ENCODE measurements around the gene TECTB. TPM values are rescaled to one million over a fixed set of nuclear protein-coding genes. Genes with fewer than 3 reads are reported as not detected.

The TECTB gene
- total RNA-seq, 1 donor from 2014 or later = not detected

- TF ChIP-seq EZH2 (IDR thresholded peaks at IDR 0.05; ENCODE audit: insufficient read depth, low read length) = no peak
- no peaks in the 10 kb centered on the region for H3K4me1 ChIP-seq (ENCODE audit: insufficient read depth, low read length)
- no peaks in the 10 kb centered on the region for H3K27me3 ChIP-seq (ENCODE audit: insufficient read depth, low read length)
- no peaks in the 10 kb centered on the region for H3K9me3 Mint-ChIP-seq (ENCODE audit: unreplicated experiment)
- no peak overlapping the region for H2AFZ ChIP-seq (ENCODE audit: low read depth, low read length)
- peaks cover 24% of the 10 kb centered on the region for H3K27me3 Mint-ChIP-seq (ENCODE audit: low read depth, unreplicated experiment)
- H3K9me3 ChIP-seq (ENCODE audit: insufficient read depth, low read depth, low read length) = no peaks in the 10 kb centered on the region
- no peak overlapping the region for H3K4me3 ChIP-seq (ENCODE audit: insufficient read depth, low read depth, low read length)
- FAIRE-seq (no peak), DNase-seq (ENCODE audit: low read depth) (no peak)
- H3K36me3 Mint-ChIP-seq (ENCODE audit: low read depth, unreplicated experiment) = no peaks in the 10 kb centered on the region
- H3K27ac Mint-ChIP-seq (ENCODE audit: unreplicated experiment) = no peak overlapping the region
- no peaks in the 10 kb centered on the region for H3K36me3 ChIP-seq (ENCODE audit: insufficient read depth, low read length)
- no peaks in the 10 kb centered on the region for H3K79me2 ChIP-seq (ENCODE audit: insufficient read depth, low read length)
- H3K9ac ChIP-seq (ENCODE audit: low read length) = no peak overlapping the region
- no peak overlapping the region for H3K27ac ChIP-seq (ENCODE audit: low read depth, low read length)
- H3K4me1 Mint-ChIP-seq (ENCODE audit: low read depth, unreplicated experiment) = no peaks in the 10 kb centered on the region
- H3K4me3 Mint-ChIP-seq (ENCODE audit: unreplicated experiment) = no peak overlapping the region
- H4K20me1 ChIP-seq (ENCODE audit: insufficient read depth, low read length) = no peaks in the 10 kb centered on the region
- H3K4me2 ChIP-seq (ENCODE audit: low read length) = no peak overlapping the region
Measured at GRCh38 chr10:112288486-112288885, 5.3 kb downstream of the TECTB start.

GRCh38 chr10:112289373-112290053, 6.3 kb downstream of the TECTB start:
- no peaks in the 10 kb centered on the region for H3K36me3 Mint-ChIP-seq (ENCODE audit: low read depth, unreplicated experiment)
- no peak for FAIRE-seq
- H3K4me3 Mint-ChIP-seq (ENCODE audit: unreplicated experiment) = no peak overlapping the region

DNA sequence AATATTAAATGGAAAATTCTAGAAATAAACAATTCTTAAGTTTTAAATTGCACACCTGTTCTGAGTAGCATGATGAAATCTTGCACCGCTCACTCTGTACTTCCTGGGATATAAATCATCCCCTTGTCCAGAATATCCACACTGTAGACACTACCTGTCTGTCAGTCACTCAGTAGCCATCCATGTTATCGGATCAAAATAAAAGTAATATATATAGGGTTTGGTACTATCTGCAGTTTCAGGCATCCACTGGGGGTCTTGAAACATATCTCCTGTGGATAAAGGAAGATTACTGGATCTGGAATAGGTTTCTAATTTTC, 6.8 kb downstream of the TECTB start:
- Mint-ChIP-seq H3K9me3 (ENCODE audit: unreplicated experiment) (no peaks in the 10 kb centered on the region), H3K4me1 (ENCODE audit: low read depth, unreplicated experiment) (no peaks in the 10 kb centered on the region), H3K27ac (ENCODE audit: unreplicated experiment) (no peak overlapping the region), H3K36me3 (ENCODE audit: low read depth, unreplicated experiment) (no peaks in the 10 kb centered on the region), H3K27me3 (ENCODE audit: low read depth, unreplicated experiment) (peaks cover 17% of the 10 kb centered on the region), H3K4me3 (ENCODE audit: unreplicated experiment) (no peak overlapping the region)
- H3K4me3 ChIP-seq (ENCODE audit: insufficient read depth, low read depth, low read length) = no peak overlapping the region
- H3K27me3 ChIP-seq (ENCODE audit: insufficient read depth, low read length) = no peaks in the 10 kb centered on the region
- H2AFZ ChIP-seq (ENCODE audit: low read depth, low read length) = no peak overlapping the region
- H3K9me3 ChIP-seq (ENCODE audit: insufficient read depth, low read depth, low read length) = no peaks in the 10 kb centered on the region
- no peaks in the 10 kb centered on the region for H3K79me2 ChIP-seq (ENCODE audit: insufficient read depth, low read length)
- H3K27ac ChIP-seq (ENCODE audit: low read depth, low read length) = no peak overlapping the region
- DNase-seq (ENCODE audit: low read depth) (no peak), FAIRE-seq (no peak)
- no peaks in the 10 kb centered on the region for H3K36me3 ChIP-seq (ENCODE audit: insufficient read depth, low read length)
- no peaks in the 10 kb centered on the region for H4K20me1 ChIP-seq (ENCODE audit: insufficient read depth, low read length)
- H3K9ac ChIP-seq (ENCODE audit: low read length) = no peak overlapping the region
- TF ChIP-seq EZH2 (IDR thresholded peaks at IDR 0.05; ENCODE audit: insufficient read depth, low read length) (no peak), CTCF (IDR thresholded peaks at IDR 0.05; ENCODE audit: insufficient read depth, low read depth, low read length) (no peak)
- H3K4me2 ChIP-seq (ENCODE audit: low read length) = no peak overlapping the region
- no peaks in the 10 kb centered on the region for H3K4me1 ChIP-seq (ENCODE audit: insufficient read depth, low read length)

More at GRCh38 chr10:112289373-112290053, 6.3 kb downstream of the TECTB start:
- Mint-ChIP-seq H3K27me3 (ENCODE audit: low read depth, unreplicated experiment) (peaks cover 22% of the 10 kb centered on the region), H3K27ac (ENCODE audit: unreplicated experiment) (no peak overlapping the region), H3K4me1 (ENCODE audit: low read depth, unreplicated experiment) (no peaks in the 10 kb centered on the region), H3K9me3 (ENCODE audit: unreplicated experiment) (no peaks in the 10 kb centered on the region)
- H3K4me1 ChIP-seq (ENCODE audit: insufficient read depth, low read length) = no peaks in the 10 kb centered on the region
- H3K36me3 ChIP-seq (ENCODE audit: insufficient read depth, low read length) = no peaks in the 10 kb centered on the region
- H3K79me2 ChIP-seq (ENCODE audit: insufficient read depth, low read length) = no peaks in the 10 kb centered on the region
- H4K20me1 ChIP-seq (ENCODE audit: insufficient read depth, low read length) = no peaks in the 10 kb centered on the region
- TF ChIP-seq CTCF (IDR thresholded peaks at IDR 0.05; ENCODE audit: insufficient read depth, low read depth, low read length) = no peak
- no peaks in the 10 kb centered on the region for H3K27me3 ChIP-seq (ENCODE audit: insufficient read depth, low read length)
- H3K9ac ChIP-seq (ENCODE audit: low read length) = no peak overlapping the region
- no peak overlapping the region for H2AFZ ChIP-seq (ENCODE audit: low read depth, low read length)
- DNase-seq (ENCODE audit: low read depth) = no peak
- no peaks in the 10 kb centered on the region for H3K9me3 ChIP-seq (ENCODE audit: insufficient read depth, low read depth, low read length)
- no peak overlapping the region for H3K4me3 ChIP-seq (ENCODE audit: insufficient read depth, low read depth, low read length)
- no peak overlapping the region for H3K4me2 ChIP-seq (ENCODE audit: low read length)
- no peak overlapping the region for H3K27ac ChIP-seq (ENCODE audit: low read depth, low read length)
